GM12878 (cell line): Measurements from ENCODE around the gene SCLY. TPM values are rescaled to one million over a fixed set of nuclear protein-coding genes. Genes with fewer than 3 reads are reported as not detected.

Experiments used
- ATAC-seq: fragments of 200-7000 bp; cut with Tn5 transposase; 3 replicates; pipeline ENCODE4 v1.9.1; 2020; ENCODE audit warnings: mild to moderate bottlenecking, moderate library complexity
- BruUV-seq: library from RNA; stranded (reverse); fragments of 400-500 nt; replicated peaks from 2 replicates; lab custom pipeline; 2021; lab: Mats Ljungman, UMichigan
- CTCF ChIA-PET: fragments of 300-600 bp; sonication (Branson Sonifier 250); formaldehyde crosslinking; extraction: SDS; loops from one replicate; lab custom pipeline; 2021; ENCODE audit warnings: inconsistent platforms; lab: Yijun Ruan, JAX
- POLR2A ChIA-PET: fragments of 350-600 bp; formaldehyde crosslinking; extraction: SDS; loops from one replicate; lab custom pipeline; 2021; ENCODE audit warnings: inconsistent platforms; lab: Charles Lee
- RAD21 ChIA-PET: fragments of 300-600 bp; sonication (Branson Sonifier 250); formaldehyde crosslinking; loops from one replicate; lab custom pipeline; 2023; ENCODE audit warnings: antibody characterized with exemption; ENCODE audit not compliant: unreplicated experiment; lab: Charles Lee
- SMC1A ChIA-PET: fragments of 300-600 bp; sonication (Branson Sonifier 250); formaldehyde crosslinking; loops from one replicate; lab custom pipeline; 2023; ENCODE audit not compliant: unreplicated experiment, uncharacterized antibody; lab: Charles Lee
- DNase-seq: peaks from one replicate; pipeline ENCODE4 v3.0.0-alpha.2; 2011; ENCODE audit warnings: low read depth, low spot score
- FAIRE-seq: peaks from 3 replicates; lab custom pipeline; 2011; peaks lifted over from hg19 to GRCh38; lab: Jason Lieb, UNC
- H2AFZ ChIP-seq: 2 replicates; pipeline ENCODE4 v1.6.0; 2011; ENCODE audit warnings: low read depth, low read length, control low read depth; ENCODE audit not compliant: control insufficient read depth
- H3K27ac ChIP-seq: 2 replicates; pipeline ENCODE4 v1.5.1; 2011; ENCODE audit warnings: control low read depth; ENCODE audit not compliant: control insufficient read depth, insufficient read depth
- H3K27me3 ChIP-seq, 2 experiments: replicated peaks in 1 of 2; 2 replicates each; pipeline versions ENCODE4 v1.6.0 to v1.6.1; 2011; ENCODE audit warnings: low read length in 1 of 2; ENCODE audit not compliant: control insufficient read depth in 2 of 2, insufficient read depth in 2 of 2
- H3K36me3 ChIP-seq, 2 experiments: 2 replicates each; pipeline ENCODE4 v1.5.1; 2011; ENCODE audit warnings: low read length in 1 of 2; ENCODE audit not compliant: control insufficient read depth in 2 of 2, insufficient read depth in 2 of 2
- H3K4me1 ChIP-seq: 2 replicates; pipeline ENCODE4 v1.6.1; 2011; ENCODE audit warnings: mild to moderate bottlenecking, low read length, moderate library complexity, mixed read lengths; ENCODE audit not compliant: control insufficient read depth, insufficient read depth
- H3K4me2 ChIP-seq: 2 replicates; pipeline ENCODE4 v1.6.0; 2011; ENCODE audit warnings: control low read depth; ENCODE audit not compliant: control insufficient read depth, insufficient read depth
- H3K4me3 ChIP-seq: fragments of 200-600 bp; sonication (generic); 2 replicates; pipeline ENCODE4 v1.5.1; 2016
- H3K79me2 ChIP-seq: 2 replicates; pipeline ENCODE4 v1.6.0; 2011; ENCODE audit warnings: low read length; ENCODE audit not compliant: control insufficient read depth, insufficient read depth
- H3K9ac ChIP-seq: 2 replicates; pipeline ENCODE4 v1.8.0; 2011; ENCODE audit warnings: low read length, control low read depth, mixed read lengths; ENCODE audit not compliant: control insufficient read depth, insufficient read depth
- H3K9me3 ChIP-seq: replicated peaks from 3 replicates; pipeline ENCODE4 v1.5.1; 2011; ENCODE audit warnings: mild to moderate bottlenecking, low read length; ENCODE audit not compliant: control insufficient read depth, insufficient read depth
- H4K20me1 ChIP-seq: 2 replicates; pipeline ENCODE4 v1.6.0; 2011; ENCODE audit not compliant: control insufficient read depth, insufficient read depth
- ASH2L ChIP-seq: fragments of 300-600, 200-600 bp; sonication (generic); IDR thresholded peaks from 2 replicates; pipeline ENCODE4 v1.6.1; 2017; ENCODE audit warnings: low read depth, mild to moderate bottlenecking, borderline replicate concordance
- BHLHE40 ChIP-seq, 2 experiments: fragments of 450-650 bp in 1 of 2; IDR thresholded peaks; 2 replicates each; pipeline ENCODE4 v1.6.1; 2011 to 2017; ENCODE audit warnings: low read depth in 2 of 2, borderline replicate concordance in 1 of 2, improper control_type of control experiment in 1 of 2, low read length in 1 of 2, mild to moderate bottlenecking in 1 of 2
- CBX5 ChIP-seq: sonication (generic); IDR thresholded peaks from 2 replicates; pipeline ENCODE4 v1.6.1; 2016; ENCODE audit warnings: low read depth, moderate library complexity, mild to moderate bottlenecking, inconsistent platforms
- CUX1 ChIP-seq: IDR thresholded peaks from 2 replicates; pipeline ENCODE4 v1.6.1; 2012; ENCODE audit warnings: improper control_type of control experiment, low read depth, low read length; ENCODE audit not compliant: insufficient replicate concordance
- MEF2B ChIP-seq: fragments of 450-650 bp; IDR thresholded peaks from 2 replicates; pipeline ENCODE4 v1.6.1; 2018; ENCODE audit warnings: mild to moderate bottlenecking, moderate library complexity; ENCODE audit not compliant: partially characterized antibody, poor library complexity, severe bottlenecking
- NBN ChIP-seq: fragments of 450-650 bp; IDR thresholded peaks from 2 replicates; pipeline ENCODE4 v1.6.1; 2016
- NFYA ChIP-seq: IDR thresholded peaks from 2 replicates; pipeline ENCODE4 v1.6.1; 2011; ENCODE audit warnings: low read depth, mild to moderate bottlenecking, low read length, improper control_type of control experiment, borderline replicate concordance
- NRF1 ChIP-seq: conservative IDR thresholded peaks from 2 replicates; pipeline ENCODE4 v1.6.1; 2011; ENCODE audit warnings: mild to moderate bottlenecking, low read depth, low read length, improper control_type of control experiment
- RB1 ChIP-seq: fragments of 450-650 bp; formaldehyde crosslinking; IDR thresholded peaks from 2 replicates; pipeline ENCODE4 v1.6.1; 2017; ENCODE audit warnings: mild to moderate bottlenecking, borderline replicate concordance
- SMAD5 ChIP-seq: IDR thresholded peaks from 2 replicates; pipeline ENCODE4 v1.6.1; 2016; ENCODE audit warnings: antibody characterized with exemption, low read depth
- YBX1 ChIP-seq: fragments of 450-650 bp; IDR thresholded peaks from 2 replicates; pipeline ENCODE4 v1.6.1; 2016; ENCODE audit warnings: antibody characterized with exemption
- WGBS: methylation state at CpG from one replicate; pipeline ENCODE4 v1.1.6; 2016; ENCODE audit warnings: low lambda C conversion rate; ENCODE audit not compliant: insufficient replicate concordance, insufficient coverage; ENCODE audit errors: missing lambda C conversion rate; 5-methylcytosine and 5-hydroxymethylcytosine counted together
- in situ Hi-C: fragments of 300-500 bp; cut with MboI; formaldehyde crosslinking; loops from 9 replicates; pipeline ENCODE4 v1.14.3; 2018; ENCODE audit warnings: mixed read lengths
- intact Hi-C: fragments of 100-400 bp; cut with micrococcal nuclease; formaldehyde crosslinking; loops from one replicate; pipeline ENCODE4 v1.14.2; 2022; ENCODE audit not compliant: unreplicated experiment
- polyA plus RNA-seq, 11 experiments: library from polyadenylated mRNA; depleted of rRNA in 4 of 11; unstranded in 6 of 11; stranded (reverse) in 5 of 11; fragments of >200 nt; fragmentation: Nextera tagmentation in 4 of 11; fragmentation: Illumina TruSeq in 1 of 11; extraction: Ambion mirVana in 4 of 11; extraction: Trizol in 1 of 11; gene quantifications; 1 replicate in 1 of 11; 2 replicates in 10 of 11; pipeline versions ENCODE4 v1.2.1 to v1.2.3, GENCODE V29; 2011 to 2016; ENCODE audit warnings: inconsistent platforms in 2 of 11, missing spikeins in 2 of 11, low read depth in 1 of 11
- total RNA-seq, 4 experiments: library from RNA; depleted of rRNA in 3 of 4; stranded (reverse); fragments of >200 nt in 3 of 4; fragmentation: Illumina TruSeq in 1 of 4; extraction: Trizol in 1 of 4; gene quantifications; 2 replicates each; pipeline versions ENCODE4 v1.2.1 to v1.2.3, GENCODE V29; 2013 to 2021
- TF ChIP-seq, protein P1 (sequence below): fragments of 450-650 bp; IDR thresholded peaks from 2 replicates; pipeline ENCODE4 v1.6.1; 2018; ENCODE audit warnings: borderline replicate concordance, mild to moderate bottlenecking; ENCODE audit not compliant: partially characterized antibody
- TF ChIP-seq, protein P2 (sequence below): fragments of 150-350 bp; IDR thresholded peaks from 2 replicates; pipeline ENCODE4 v1.6.1; 2014; ENCODE audit warnings: mild to moderate bottlenecking, low read depth, low read length

The SCLY gene
- total and polyA plus RNA-seq, 10 of the 15 experiments (the other 5 are each of a cell fraction or from before 2014, with no cell fraction given) = 3.3 to 49.1 (median 32.3) TPM

GRCh38 chr2:238132463-238133450 lies 72.0 kb downstream of the SCLY start:
- H2AFZ ChIP-seq = no peak overlapping the region
- POLR2A ChIA-PET = no interaction called here
- no peak for DNase-seq
- H3K79me2 ChIP-seq = no peaks in the 10 kb centered on the region
- SMC1A ChIA-PET = no interaction called here
- H3K36me3 ChIP-seq = no peaks in the 10 kb centered on the region
- no peaks in the 10 kb centered on the region for H3K27me3 ChIP-seq
- no peak for FAIRE-seq
- no peaks in the 10 kb centered on the region for H4K20me1 ChIP-seq
- no peak overlapping the region for H3K4me3 ChIP-seq
- H3K27ac ChIP-seq = no peak overlapping the region
- ATAC-seq = no peak
- CTCF ChIA-PET = no interaction called here
- intact Hi-C loops = no loop called here
- in situ Hi-C loops = no loop called here
- RAD21 ChIA-PET = no interaction called here
- H3K9ac ChIP-seq = no peak overlapping the region
- no TSS peak for BruUV-seq
- whole genome bisulfite sequencing = 59% methylated on average over 21 of the region's 23 CpGs
- H3K9me3 ChIP-seq = no peaks in the 10 kb centered on the region
- TF ChIP-seq NBN = no peak
- TF ChIP-seq YBX1 = no peak
- no peak for TF ChIP-seq NRF1
- no peak for TF ChIP-seq RB1
- no peak for TF ChIP-seq CUX1
- TF ChIP-seq BHLHE40 (IDR thresholded peaks at IDR 0.05; ENCODE audit: borderline replicate concordance in 1 of 2, low read depth in 2 of 2, low read length in 1 of 2) = no peak
- no peak for TF ChIP-seq SMAD5
- no peak for TF ChIP-seq CBX5
- no peak for TF ChIP-seq MEF2B
- TF ChIP-seq, protein P1, sequence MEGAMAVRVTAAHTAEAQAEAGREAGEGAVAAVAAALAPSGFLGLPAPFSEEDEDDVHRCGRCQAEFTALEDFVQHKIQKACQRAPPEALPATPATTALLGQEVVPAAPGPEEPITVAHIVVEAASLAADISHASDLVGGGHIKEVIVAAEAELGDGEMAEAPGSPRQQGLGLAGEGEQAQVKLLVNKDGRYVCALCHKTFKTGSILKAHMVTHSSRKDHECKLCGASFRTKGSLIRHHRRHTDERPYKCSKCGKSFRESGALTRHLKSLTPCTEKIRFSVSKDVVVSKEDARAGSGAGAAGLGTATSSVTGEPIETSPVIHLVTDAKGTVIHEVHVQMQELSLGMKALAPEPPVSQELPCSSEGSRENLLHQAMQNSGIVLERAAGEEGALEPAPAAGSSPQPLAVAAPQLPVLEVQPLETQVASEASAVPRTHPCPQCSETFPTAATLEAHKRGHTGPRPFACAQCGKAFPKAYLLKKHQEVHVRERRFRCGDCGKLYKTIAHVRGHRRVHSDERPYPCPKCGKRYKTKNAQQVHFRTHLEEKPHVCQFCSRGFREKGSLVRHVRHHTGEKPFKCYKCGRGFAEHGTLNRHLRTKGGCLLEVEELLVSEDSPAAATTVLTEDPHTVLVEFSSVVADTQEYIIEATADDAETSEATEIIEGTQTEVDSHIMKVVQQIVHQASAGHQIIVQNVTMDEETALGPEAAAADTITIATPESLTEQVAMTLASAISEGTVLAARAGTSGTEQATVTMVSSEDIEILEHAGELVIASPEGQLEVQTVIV = no peak
- TF ChIP-seq NFYA = no peak
- TF ChIP-seq, protein P2, sequence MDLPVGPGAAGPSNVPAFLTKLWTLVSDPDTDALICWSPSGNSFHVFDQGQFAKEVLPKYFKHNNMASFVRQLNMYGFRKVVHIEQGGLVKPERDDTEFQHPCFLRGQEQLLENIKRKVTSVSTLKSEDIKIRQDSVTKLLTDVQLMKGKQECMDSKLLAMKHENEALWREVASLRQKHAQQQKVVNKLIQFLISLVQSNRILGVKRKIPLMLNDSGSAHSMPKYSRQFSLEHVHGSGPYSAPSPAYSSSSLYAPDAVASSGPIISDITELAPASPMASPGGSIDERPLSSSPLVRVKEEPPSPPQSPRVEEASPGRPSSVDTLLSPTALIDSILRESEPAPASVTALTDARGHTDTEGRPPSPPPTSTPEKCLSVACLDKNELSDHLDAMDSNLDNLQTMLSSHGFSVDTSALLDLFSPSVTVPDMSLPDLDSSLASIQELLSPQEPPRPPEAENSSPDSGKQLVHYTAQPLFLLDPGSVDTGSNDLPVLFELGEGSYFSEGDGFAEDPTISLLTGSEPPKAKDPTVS = no peak
- TF ChIP-seq ASH2L = no peak
- no peak overlapping the region for H3K4me2 ChIP-seq
- no peaks in the 10 kb centered on the region for H3K4me1 ChIP-seq
